WTC11 (cell line): Measurements from ENCODE around the gene FBXO9.

Experiments
- CBFB ChIP-seq: sonication (generic); formaldehyde crosslinking; IDR thresholded peaks from 2 replicates; pipeline ENCODE4 v1.8.1; 2022; ENCODE audit warnings: mild to moderate bottlenecking, low read depth, missing genetic modification reagents
- CTCF ChIP-seq: fragments of 200-600 bp; IDR thresholded peaks from 2 replicates; pipeline ENCODE4 v1.8.0; 2022; ENCODE audit warnings: antibody characterized with exemption
- ESRRA ChIP-seq: sonication (generic); formaldehyde crosslinking; IDR thresholded peaks from 2 replicates; pipeline ENCODE4 v1.8.1; 2022; ENCODE audit warnings: mild to moderate bottlenecking, missing genetic modification reagents, borderline replicate concordance
- GTF2I ChIP-seq: fragments of 250-450 bp; sonication (Bioruptor Pico); conservative IDR thresholded peaks from 2 replicates; pipeline ENCODE4 v1.4.0; 2021; ENCODE audit warnings: mild to moderate bottlenecking
- KAT7 ChIP-seq: sonication (generic); formaldehyde crosslinking; IDR thresholded peaks from 2 replicates; pipeline ENCODE4 v1.8.1; 2023; ENCODE audit warnings: missing genetic modification reagents, mild to moderate bottlenecking, borderline replicate concordance
- MAX ChIP-seq: sonication (generic); formaldehyde crosslinking; IDR thresholded peaks from 2 replicates; pipeline ENCODE4 v1.8.0; 2022; ENCODE audit warnings: mild to moderate bottlenecking, missing genetic modification reagents
- MXD4 ChIP-seq: fragments of 250-450 bp; sonication (Bioruptor Pico); IDR thresholded peaks from 2 replicates; pipeline ENCODE4 v1.8.0; 2021; ENCODE audit warnings: mild to moderate bottlenecking, moderate library complexity, borderline replicate concordance
- TCF7 ChIP-seq: sonication (generic); formaldehyde crosslinking; IDR thresholded peaks from 2 replicates; pipeline ENCODE4 v1.8.0; 2022; ENCODE audit warnings: mild to moderate bottlenecking, low read depth, missing genetic modification reagents, moderate library complexity
- ZNF263 ChIP-seq: sonication (generic); formaldehyde crosslinking; IDR thresholded peaks from 2 replicates; pipeline ENCODE4 v1.8.1; 2022; ENCODE audit warnings: low read depth, mild to moderate bottlenecking, moderate library complexity, missing genetic modification reagents
- ZNF423 ChIP-seq: fragments of 250-450 bp; sonication (Bioruptor Pico); IDR thresholded peaks from 2 replicates; pipeline ENCODE4 v2.1.2; 2022; ENCODE audit warnings: mild to moderate bottlenecking, moderate library complexity
- TF ChIP-seq, protein P1 (sequence below): sonication (generic); formaldehyde crosslinking; IDR thresholded peaks from 2 replicates; pipeline ENCODE4 v1.8.1; 2022; ENCODE audit warnings: low read depth, missing genetic modification reagents, borderline replicate concordance
- TF ChIP-seq, protein P2 (sequence below): sonication (generic); formaldehyde crosslinking; IDR thresholded peaks from 2 replicates; pipeline ENCODE4 v1.8.1; 2023; ENCODE audit warnings: mild to moderate bottlenecking, missing genetic modification reagents, moderate library complexity

DNA sequence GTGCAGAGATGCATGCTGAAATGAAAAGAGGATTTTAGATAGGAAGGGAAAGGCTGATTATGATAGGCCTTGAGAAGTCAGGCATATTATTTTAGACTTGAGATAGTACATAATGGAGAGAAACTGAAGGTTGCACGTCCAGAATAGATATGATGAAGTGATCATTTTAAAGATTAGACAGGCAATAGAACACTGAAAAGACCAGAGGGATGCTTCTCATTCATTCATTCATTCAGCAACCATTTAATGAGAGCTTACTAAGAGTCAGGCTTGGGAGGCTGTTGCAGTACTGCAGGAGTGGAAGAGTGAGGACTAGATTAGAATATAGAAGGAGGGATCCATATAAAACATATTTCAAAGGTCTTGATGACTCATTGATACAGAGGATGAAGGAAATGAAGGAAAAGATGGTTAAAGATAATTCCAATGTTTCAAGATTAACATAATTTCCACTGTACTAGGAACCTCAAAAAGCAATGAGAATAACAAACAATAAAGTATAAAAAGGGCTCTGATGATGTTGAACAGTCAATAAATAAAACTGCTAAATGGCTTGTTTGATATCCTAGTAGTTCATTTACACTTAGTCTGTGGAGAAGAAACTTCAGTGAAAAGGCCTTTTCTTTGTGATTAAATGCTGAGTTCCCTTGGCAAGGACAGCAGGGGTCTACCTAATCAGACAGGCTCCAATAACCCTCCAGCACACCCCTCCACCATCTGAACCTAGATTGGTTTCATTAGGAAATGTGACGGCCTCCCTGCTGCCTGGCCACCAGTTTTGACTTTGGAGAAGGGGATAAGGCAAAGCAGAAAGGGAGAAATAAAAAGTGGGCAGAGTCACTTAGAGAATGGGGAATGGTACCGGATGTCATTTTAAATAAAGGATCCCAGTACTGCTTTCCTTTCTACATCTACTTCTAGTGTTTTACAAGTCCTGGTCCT, 5.3 kb upstream of the FBXO9 start:
- no peak for TF ChIP-seq ESRRA (CRISPR knock-in tag)
- no peak for TF ChIP-seq ZNF263 (CRISPR knock-in tag)
- no peak for TF ChIP-seq MXD4
- no peak for TF ChIP-seq MAX
- no peak for TF ChIP-seq CTCF
- TF ChIP-seq TCF7, result no peak
- TF ChIP-seq, protein P1, sequence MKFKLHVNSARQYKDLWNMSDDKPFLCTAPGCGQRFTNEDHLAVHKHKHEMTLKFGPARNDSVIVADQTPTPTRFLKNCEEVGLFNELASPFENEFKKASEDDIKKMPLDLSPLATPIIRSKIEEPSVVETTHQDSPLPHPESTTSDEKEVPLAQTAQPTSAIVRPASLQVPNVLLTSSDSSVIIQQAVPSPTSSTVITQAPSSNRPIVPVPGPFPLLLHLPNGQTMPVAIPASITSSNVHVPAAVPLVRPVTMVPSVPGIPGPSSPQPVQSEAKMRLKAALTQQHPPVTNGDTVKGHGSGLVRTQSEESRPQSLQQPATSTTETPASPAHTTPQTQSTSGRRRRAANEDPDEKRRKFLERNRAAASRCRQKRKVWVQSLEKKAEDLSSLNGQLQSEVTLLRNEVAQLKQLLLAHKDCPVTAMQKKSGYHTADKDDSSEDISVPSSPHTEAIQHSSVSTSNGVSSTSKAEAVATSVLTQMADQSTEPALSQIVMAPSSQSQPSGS, result no peak
- TF ChIP-seq CBFB (CRISPR knock-in tag), result no peak
- TF ChIP-seq KAT7 (CRISPR knock-in tag), result no peak
- TF ChIP-seq ZNF423, result no peak
- TF ChIP-seq, protein P2, sequence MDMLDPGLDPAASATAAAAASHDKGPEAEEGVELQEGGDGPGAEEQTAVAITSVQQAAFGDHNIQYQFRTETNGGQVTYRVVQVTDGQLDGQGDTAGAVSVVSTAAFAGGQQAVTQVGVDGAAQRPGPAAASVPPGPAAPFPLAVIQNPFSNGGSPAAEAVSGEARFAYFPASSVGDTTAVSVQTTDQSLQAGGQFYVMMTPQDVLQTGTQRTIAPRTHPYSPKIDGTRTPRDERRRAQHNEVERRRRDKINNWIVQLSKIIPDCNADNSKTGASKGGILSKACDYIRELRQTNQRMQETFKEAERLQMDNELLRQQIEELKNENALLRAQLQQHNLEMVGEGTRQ (CRISPR knock-in tag), result no peak
- no peak for TF ChIP-seq GTF2I (CRISPR knock-in tag)
